IPS-20b (cell line): ENCODE data around the gene PLCG2.
"Not testable (repeated sequence)": the region's sequence is repeated elsewhere in the genome, so short reads cannot be mapped to it uniquely, and the experiment has no call there.

Source experiments
- H3K27ac ChIP-seq: one replicate; pipeline ENCODE4 v1.5.1; 2013; ENCODE audit warnings: low read length
- H3K27me3 ChIP-seq: 2 replicates; pipeline ENCODE4 v1.6.1; 2013; ENCODE audit warnings: mild to moderate bottlenecking, low read length, inconsistent platforms; ENCODE audit not compliant: insufficient read depth
- H3K36me3 ChIP-seq: 2 replicates; pipeline ENCODE4 v1.6.1; 2013; ENCODE audit warnings: low read depth, mild to moderate bottlenecking, inconsistent platforms, low read length, moderate library complexity; ENCODE audit not compliant: insufficient read depth
- H3K4me1 ChIP-seq: 2 replicates; pipeline ENCODE4 v1.6.1; 2013; ENCODE audit warnings: mild to moderate bottlenecking, control low read depth, inconsistent platforms, low read length, moderate library complexity; ENCODE audit not compliant: insufficient read depth
- H3K4me3 ChIP-seq: 2 replicates; pipeline ENCODE4 v1.5.1; 2013; ENCODE audit warnings: mild to moderate bottlenecking, low read length, inconsistent platforms
- H3K9ac ChIP-seq: 2 replicates; pipeline ENCODE4 v1.6.1; 2013; ENCODE audit warnings: low read depth, mild to moderate bottlenecking, inconsistent platforms, low read length, moderate library complexity
- H3K9me3 ChIP-seq: 2 replicates; pipeline ENCODE4 v1.6.1; 2013; ENCODE audit warnings: mild to moderate bottlenecking, low read depth, low read length, inconsistent platforms; ENCODE audit not compliant: insufficient read depth

PLCG2 gene

DNA sequence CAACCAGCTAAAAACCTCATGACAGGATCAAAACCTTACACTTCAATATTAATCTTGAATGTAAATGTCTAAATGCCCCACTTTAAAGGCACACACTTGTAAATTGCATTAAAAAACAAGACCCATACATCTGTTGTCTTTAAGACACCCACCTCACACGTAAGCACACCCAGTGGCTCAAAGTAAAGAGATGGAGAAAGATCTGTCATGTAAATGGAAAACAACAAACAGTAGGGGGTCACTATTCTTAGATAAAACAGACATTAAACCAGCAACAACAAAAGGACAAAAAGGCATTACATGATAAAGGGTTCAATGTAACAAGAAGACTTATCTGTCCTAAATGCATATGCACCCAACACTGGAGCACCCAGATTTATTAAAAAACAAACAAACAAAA is 196.5 kb downstream of the PLCG2 start:
- Histone ChIP-seq H3K9ac (no peak overlapping the region), H3K9me3 (peaks cover 21% of the 10 kb centered on the region), H3K27me3 (no peaks in the 10 kb centered on the region), H3K4me1 (peaks cover 14% of the 10 kb centered on the region; the same call in 1 of the 2 replicates), H3K27ac (no peak overlapping the region), H3K4me3 (peak overlapping the region; percentile 0; the same call in 1 of the 2 replicates), H3K36me3 (no peaks in the 10 kb centered on the region)

DNA sequence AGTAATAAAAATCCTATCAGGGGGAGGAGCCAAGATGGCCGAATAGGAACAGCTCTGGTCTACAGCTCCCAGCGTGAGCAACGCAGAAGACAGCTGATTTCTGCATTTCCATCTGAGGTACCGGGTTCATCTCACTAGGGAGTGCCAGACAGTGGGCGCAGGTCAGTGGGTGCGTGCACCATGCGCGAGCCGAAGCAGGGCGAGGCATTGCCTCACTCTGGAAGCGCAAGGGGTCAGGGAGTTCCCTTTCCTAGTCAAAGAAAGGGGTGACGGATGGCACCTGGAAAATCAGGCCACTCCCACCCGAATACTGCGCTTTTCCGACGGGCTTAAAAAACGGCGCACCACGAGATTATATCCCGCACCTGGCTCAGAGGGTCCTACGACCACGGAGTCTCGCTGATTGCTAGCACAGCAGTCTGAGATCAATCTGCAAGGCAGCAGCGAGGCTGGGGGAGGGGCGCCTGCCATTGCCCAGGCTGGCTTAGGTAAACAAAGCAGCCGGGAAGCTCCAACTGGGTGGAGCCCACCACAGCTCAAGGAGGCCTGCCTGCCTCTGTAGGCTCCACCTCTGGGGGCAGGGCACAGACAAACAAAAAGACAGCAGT is 198.3 kb downstream of the PLCG2 start:
- not testable (repeated sequence) for H3K9ac ChIP-seq, H3K36me3 ChIP-seq, H3K9me3 ChIP-seq, H3K4me3 ChIP-seq, H3K27me3 ChIP-seq, H3K27ac ChIP-seq
- H3K4me1 ChIP-seq = peaks cover 14% of the 10 kb centered on the region; the same call in 1 of the 2 replicates

DNA sequence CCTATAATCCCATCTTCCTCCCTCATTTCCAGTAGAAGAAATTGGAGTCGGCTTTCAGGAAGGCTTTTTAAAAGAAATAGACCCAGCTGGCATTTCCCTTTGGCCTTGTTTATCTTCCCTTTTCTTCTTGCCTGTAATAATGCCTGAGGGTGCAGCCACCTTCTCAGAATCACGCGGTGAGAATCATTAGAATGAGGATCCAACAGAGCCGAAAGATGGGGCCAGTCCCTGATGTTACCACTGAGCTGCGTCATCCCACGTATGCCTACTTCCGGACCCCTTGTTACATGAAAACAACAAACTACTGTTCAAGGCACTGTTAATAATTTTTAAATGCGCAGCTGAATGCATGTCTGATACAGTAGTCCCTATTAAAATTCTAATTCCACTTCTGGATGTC is 208.0 kb downstream of the PLCG2 start:
- Histone ChIP-seq H3K27ac (no peak overlapping the region), H3K4me3 (no peak overlapping the region), H3K4me1 (peaks cover 4% of the 10 kb centered on the region; the same call in 1 of the 2 replicates), H3K36me3 (no peaks in the 10 kb centered on the region), H3K9me3 (no peaks in the 10 kb centered on the region), H3K27me3 (no peaks in the 10 kb centered on the region), H3K9ac (no peak overlapping the region)

DNA sequence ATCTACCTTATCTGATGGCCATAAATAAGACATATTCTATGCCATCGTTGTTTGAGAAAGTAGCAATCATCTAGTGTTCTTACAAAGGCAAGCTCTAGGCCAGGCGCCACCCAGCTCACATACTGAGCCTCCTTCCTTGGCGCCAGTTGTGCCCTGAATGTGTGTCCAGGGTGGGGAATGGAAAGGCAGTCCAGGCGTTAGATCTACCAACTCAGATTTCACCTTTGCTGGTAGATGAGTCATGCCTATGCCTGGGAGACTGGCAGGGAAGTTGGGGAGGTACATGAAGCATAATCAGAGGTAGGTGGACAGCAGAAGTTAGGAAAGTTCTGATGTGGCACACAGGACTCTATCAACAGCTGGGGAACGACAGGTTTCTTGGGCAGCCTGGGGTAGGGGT is 208.6 kb downstream of the PLCG2 start:
- no peaks in the 10 kb centered on the region for H3K27me3 ChIP-seq
- no peak overlapping the region for H3K9ac ChIP-seq
- H3K4me3 ChIP-seq = no peak overlapping the region
- peaks cover 4% of the 10 kb centered on the region; the same call in 1 of the 2 replicates for H3K4me1 ChIP-seq
- H3K9me3 ChIP-seq = no peaks in the 10 kb centered on the region
- no peak overlapping the region for H3K27ac ChIP-seq
- no peaks in the 10 kb centered on the region for H3K36me3 ChIP-seq

DNA sequence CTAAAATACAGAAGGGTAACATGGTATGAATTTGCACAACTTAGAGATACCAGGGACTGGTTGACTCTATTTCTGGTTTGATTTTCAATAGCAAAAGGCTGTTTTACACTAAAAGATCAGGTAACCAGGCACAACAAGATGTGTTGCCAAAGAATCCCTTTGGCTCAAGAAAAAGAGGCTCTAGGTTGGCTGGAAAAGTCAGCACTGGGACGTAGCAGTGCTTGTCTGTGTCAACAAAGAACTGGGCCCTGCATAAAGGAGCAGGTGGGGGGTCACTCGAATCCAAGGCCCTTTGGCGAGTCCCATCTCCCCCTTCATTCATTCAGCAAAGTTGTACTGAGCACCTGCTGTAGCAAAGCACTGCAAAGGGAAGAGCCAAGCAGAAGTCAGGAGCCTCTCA is 213.8 kb downstream of the PLCG2 start:
- Histone ChIP-seq H3K9me3 (no peaks in the 10 kb centered on the region), H3K4me1 (peaks cover 8% of the 10 kb centered on the region; the same call in 1 of the 2 replicates), H3K27me3 (no peaks in the 10 kb centered on the region), H3K36me3 (no peaks in the 10 kb centered on the region), H3K9ac (no peak overlapping the region), H3K4me3 (no peak overlapping the region), H3K27ac (no peak overlapping the region)

DNA sequence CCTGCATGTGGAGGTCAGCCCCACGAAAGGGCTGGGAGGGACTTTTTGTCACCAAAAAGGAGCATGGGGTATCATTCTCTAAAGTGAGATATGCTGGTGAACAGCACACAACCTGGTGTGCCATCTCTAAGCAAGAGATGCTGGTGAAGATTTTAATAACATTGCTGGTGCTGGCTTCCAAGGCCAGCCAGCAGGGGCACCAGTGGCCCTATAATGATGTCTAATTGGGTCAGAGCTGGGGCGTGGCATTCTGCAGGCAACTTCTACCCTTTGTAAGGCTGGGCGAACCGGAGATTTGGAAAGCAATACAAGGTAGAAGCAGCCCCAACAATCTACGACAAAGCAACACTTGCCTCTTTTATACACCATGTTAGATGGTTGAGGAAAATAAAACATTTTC is 215.4 kb downstream of the PLCG2 start:
- H3K36me3 ChIP-seq = no peaks in the 10 kb centered on the region
- H3K27me3 ChIP-seq = no peaks in the 10 kb centered on the region

DNA sequence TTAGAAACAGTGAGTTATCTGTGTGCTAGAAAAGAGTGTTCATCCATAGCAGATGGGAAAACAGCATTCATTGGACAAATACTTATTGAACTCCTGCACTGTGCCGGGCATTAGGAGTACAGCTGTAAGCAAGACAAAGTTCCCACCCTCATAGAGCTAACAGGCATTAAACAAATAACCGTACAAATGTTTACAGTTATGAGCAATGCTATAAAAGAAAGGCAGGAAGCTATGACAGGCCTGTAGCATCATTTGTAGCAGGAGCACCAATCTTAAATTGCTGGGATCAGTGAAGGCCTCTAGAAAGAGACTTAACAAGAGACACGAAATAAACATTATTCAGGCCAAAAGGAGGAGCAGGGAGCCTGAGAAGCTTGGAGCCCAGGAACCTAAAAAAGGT is 216.6 kb downstream of the PLCG2 start:
- Histone ChIP-seq H3K9me3 (no peaks in the 10 kb centered on the region), H3K4me3 (no peak overlapping the region), H3K4me1 (peaks cover 6% of the 10 kb centered on the region; the same call in 1 of the 2 replicates), H3K9ac (no peak overlapping the region), H3K27ac (no peak overlapping the region), H3K27me3 (no peaks in the 10 kb centered on the region), H3K36me3 (no peaks in the 10 kb centered on the region)

More for the DNA sequence above, 215.4 kb downstream of the PLCG2 start:
- no peak overlapping the region for H3K27ac ChIP-seq
- no peak overlapping the region for H3K4me3 ChIP-seq
- H3K4me1 ChIP-seq = peaks cover 8% of the 10 kb centered on the region; the same call in 1 of the 2 replicates
- no peaks in the 10 kb centered on the region for H3K9me3 ChIP-seq
- H3K9ac ChIP-seq = no peak overlapping the region

DNA sequence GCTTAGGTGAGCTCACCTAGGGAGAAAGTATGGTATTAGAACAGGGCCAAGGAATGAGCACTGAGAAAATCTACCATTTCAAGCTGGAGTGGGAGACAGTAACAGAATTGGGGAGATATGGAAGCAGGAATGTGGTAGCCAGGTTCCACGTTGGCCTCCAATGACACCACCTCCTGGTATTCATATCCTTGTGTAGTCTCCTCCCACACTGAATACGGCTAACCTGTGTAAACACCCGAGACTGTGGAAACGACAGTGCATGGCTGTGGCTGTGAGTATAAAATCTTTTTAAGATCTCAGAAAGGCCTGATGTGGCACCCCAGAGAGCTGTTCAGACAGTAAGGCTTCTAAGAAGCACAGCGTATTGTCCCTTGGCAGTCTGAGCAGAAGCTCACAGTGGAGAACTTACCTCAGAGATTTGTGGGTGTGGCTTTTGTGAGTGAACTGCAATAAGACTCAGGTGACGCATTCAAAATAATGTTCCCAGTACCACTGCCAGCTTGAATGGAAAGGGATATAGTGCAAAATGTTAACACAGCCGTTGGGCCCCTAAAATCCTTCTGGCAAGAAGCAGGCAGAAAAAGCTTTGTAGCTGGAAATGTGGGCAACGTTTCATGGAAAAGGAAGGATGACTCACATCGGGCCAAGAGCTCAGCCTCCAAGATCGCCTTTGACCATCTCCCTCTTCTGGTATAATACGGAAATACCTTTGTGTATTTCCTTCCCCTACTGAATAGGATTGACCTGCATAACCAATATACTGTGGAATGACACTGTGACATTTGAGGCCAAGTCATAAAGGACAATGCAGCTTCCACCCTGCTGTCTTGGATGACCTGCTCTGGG is 217.8 kb downstream of the PLCG2 start:
- Histone ChIP-seq H3K4me1 (peaks cover 4% of the 10 kb centered on the region; the same call in 1 of the 2 replicates), H3K36me3 (no peaks in the 10 kb centered on the region), H3K27ac (no peak overlapping the region), H3K4me3 (no peak overlapping the region), H3K9ac (no peak overlapping the region), H3K9me3 (no peaks in the 10 kb centered on the region), H3K27me3 (no peaks in the 10 kb centered on the region)

DNA sequence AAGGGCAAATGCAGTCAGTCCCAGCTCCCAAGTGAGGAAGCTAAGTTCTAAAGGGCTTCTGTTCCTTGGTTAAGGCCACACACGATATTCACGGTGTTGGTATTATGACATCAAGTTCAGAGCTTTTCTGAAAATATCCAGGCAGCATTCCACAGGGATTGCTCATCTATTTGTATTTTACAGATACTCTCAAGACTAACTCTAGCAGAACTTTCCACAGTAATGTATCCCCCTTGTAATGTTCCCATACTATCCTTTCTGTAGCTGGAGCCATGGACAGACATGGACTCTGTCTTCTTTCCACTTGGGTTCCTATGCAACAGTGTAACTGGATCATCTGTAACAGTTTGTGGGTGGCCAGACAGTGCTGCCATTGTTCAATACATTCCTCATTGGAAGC is 218.6 kb downstream of the PLCG2 start:
- Histone ChIP-seq H3K4me3 (no peak overlapping the region), H3K9ac (no peak overlapping the region), H3K27me3 (no peaks in the 10 kb centered on the region), H3K4me1 (peaks cover 4% of the 10 kb centered on the region; the same call in 1 of the 2 replicates), H3K36me3 (no peaks in the 10 kb centered on the region), H3K27ac (no peak overlapping the region), H3K9me3 (no peaks in the 10 kb centered on the region)

DNA sequence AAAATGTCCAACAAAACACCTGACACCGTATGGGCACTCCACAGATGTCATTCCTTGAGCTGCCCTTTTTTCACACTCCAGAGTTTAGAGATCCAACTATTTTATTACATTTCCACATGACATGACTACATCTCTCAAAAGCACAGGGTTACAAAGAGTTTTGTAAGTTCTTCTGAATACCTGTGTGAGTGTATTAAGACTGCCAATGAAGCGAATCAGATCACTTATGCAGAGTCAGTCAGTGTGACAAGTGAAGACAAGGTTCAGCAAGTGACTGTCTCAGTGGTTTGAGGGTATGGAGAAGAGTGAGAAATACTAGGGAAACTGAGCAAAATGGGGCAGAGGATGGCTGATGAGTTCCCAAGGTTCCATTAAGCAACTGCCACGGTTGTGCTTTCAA is 223.7 kb downstream of the PLCG2 start:
- Histone ChIP-seq H3K9me3 (peaks cover 5% of the 10 kb centered on the region; the same call in 1 of the 2 replicates), H3K4me1 (no peaks in the 10 kb centered on the region; the same call in 1 of the 2 replicates), H3K27me3 (no peaks in the 10 kb centered on the region), H3K4me3 (no peak overlapping the region), H3K36me3 (no peaks in the 10 kb centered on the region), H3K9ac (no peak overlapping the region), H3K27ac (no peak overlapping the region)

DNA sequence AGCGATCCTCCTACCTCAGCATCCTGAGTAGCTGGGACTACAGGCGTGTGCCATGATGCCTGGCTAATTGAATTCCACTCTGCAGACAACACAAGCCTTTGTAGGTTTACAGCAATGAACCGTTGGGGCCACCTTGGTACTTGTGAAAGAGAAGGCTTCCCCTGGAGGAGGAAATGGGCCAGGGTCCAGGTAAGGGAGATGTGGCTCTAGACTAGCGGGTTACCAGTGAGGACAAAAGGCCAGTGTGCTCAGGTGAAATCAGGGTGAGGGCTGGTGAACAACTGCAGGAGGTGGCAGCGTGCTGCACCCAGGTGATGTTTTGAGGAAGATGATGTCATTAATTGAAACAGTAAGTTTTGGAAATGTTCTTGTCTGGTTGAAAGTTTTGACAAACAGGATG is 225.5 kb downstream of the PLCG2 start:
- no peak overlapping the region for H3K9ac ChIP-seq
- no peak overlapping the region for H3K4me3 ChIP-seq
- H3K9me3 ChIP-seq = peaks cover 22% of the 10 kb centered on the region
- H3K4me1 ChIP-seq = no peaks in the 10 kb centered on the region; the same call in 1 of the 2 replicates
- H3K27ac ChIP-seq = no peak overlapping the region
- no peaks in the 10 kb centered on the region for H3K27me3 ChIP-seq
- no peaks in the 10 kb centered on the region for H3K36me3 ChIP-seq
